SU-DHL-6 (cell line): ENCODE results near the gene NDUFC2.
"Not testable (repeated sequence)": the region's sequence is repeated elsewhere in the genome, so short reads cannot be mapped to it uniquely, and the experiment has no call there.

ENCODE experiments used
- H2AFZ ChIP-seq: fragments of 200-600 bp; sonication (generic); 2 replicates; pipeline ENCODE4 v1.6.1; 2014; ENCODE audit warnings: low read depth, mild to moderate bottlenecking, moderate library complexity, mixed read lengths, antibody characterized with exemption, low read length; ENCODE audit not compliant: severe bottlenecking
- H3F3A ChIP-seq: fragments of 200-600 bp; shearing (Covaris generic); 2 replicates; pipeline ENCODE4 v1.6.0; 2016; ENCODE audit warnings: antibody characterized with exemption, mild to moderate bottlenecking; ENCODE audit not compliant: insufficient read depth
- H3K27ac ChIP-seq: fragments of 200-600 bp; sonication (generic); 2 replicates; pipeline ENCODE4 v1.5.1; 2016; ENCODE audit warnings: low read depth, mild to moderate bottlenecking, low read length, moderate library complexity, mixed read lengths
- H3K27me3 ChIP-seq: fragments of 200-600 bp; sonication (generic), shearing (Covaris generic); 2 replicates; pipeline ENCODE4 v1.6.0; 2014; ENCODE audit warnings: mild to moderate bottlenecking, low read length
- H3K36me3 ChIP-seq: fragments of 200-600 bp; sonication (generic); 2 replicates; pipeline ENCODE4 v1.6.1; 2014; ENCODE audit warnings: mild to moderate bottlenecking, low read length, mixed read lengths
- H3K4me2 ChIP-seq: fragments of 300-600, 200-600 bp; shearing (Covaris generic), sonication (generic); 2 replicates; pipeline ENCODE4 v1.6.0; 2014; ENCODE audit warnings: low read length, low read depth, mild to moderate bottlenecking; ENCODE audit not compliant: poor library complexity, severe bottlenecking
- H3K4me3 ChIP-seq: fragments of 200-600 bp; sonication (generic); 2 replicates; pipeline ENCODE4 v1.5.1; 2014; ENCODE audit warnings: antibody characterized with exemption, low read length, mild to moderate bottlenecking, mixed read lengths; ENCODE audit not compliant: insufficient read depth, poor library complexity, severe bottlenecking
- H3K79me2 ChIP-seq: fragments of 200-600 bp; sonication (generic); 2 replicates; pipeline ENCODE4 v1.6.1; 2014; ENCODE audit warnings: mild to moderate bottlenecking, low read length, moderate library complexity; ENCODE audit not compliant: insufficient read depth
- H3K9ac ChIP-seq: fragments of 200-600 bp; sonication (generic); 2 replicates; pipeline ENCODE4 v1.7.0; 2014; ENCODE audit warnings: mild to moderate bottlenecking, low read length
- H3K9me2 ChIP-seq: fragments of 200-600 bp; sonication (generic); replicated peaks from 2 replicates; pipeline ENCODE4 v1.6.1; 2014; ENCODE audit warnings: low read length; ENCODE audit not compliant: insufficient read depth
- H3K9me3 ChIP-seq: fragments of 200-600 bp; sonication (generic); 2 replicates; pipeline ENCODE4 v1.6.1; 2014; ENCODE audit warnings: low read length, mixed read lengths; ENCODE audit not compliant: insufficient read depth
- H4K20me1 ChIP-seq: fragments of 200-600 bp; sonication (generic); 2 replicates; pipeline ENCODE4 v1.6.1; 2014; ENCODE audit warnings: low read depth, mild to moderate bottlenecking, antibody characterized with exemption, low read length, moderate library complexity, mixed read lengths
- EZH2phosphoT487 ChIP-seq: fragments of 200-600 bp; sonication (generic), shearing (Covaris generic); conservative IDR thresholded peaks from 2 replicates; pipeline ENCODE4 v1.6.1; 2018; ENCODE audit warnings: mild to moderate bottlenecking, antibody characterized with exemption, low read length, moderate library complexity, mixed read lengths
- TF ChIP-seq, protein P1 (sequence below): fragments of 200-600 bp; sonication (generic); IDR thresholded peaks from one replicate; pipeline ENCODE4 v1.5.1; 2017; ENCODE audit warnings: antibody characterized with exemption, mild to moderate bottlenecking, low read length, moderate library complexity; ENCODE audit not compliant: insufficient read depth, poor library complexity, severe bottlenecking

NDUFC2 gene

GRCh38 chr11:78085972-78086371, 6.3 kb upstream of the NDUFC2 start:
- Histone ChIP-seq H3K4me3 (no peak overlapping the region), H3K9me3 (no peaks in the 10 kb centered on the region), H3K4me2 (no peak overlapping the region), H3K9me2 (no peaks in the 10 kb centered on the region), H3K79me2 (no peaks in the 10 kb centered on the region), H4K20me1 (no peaks in the 10 kb centered on the region), H3F3A (no peaks in the 10 kb centered on the region), H2AFZ (no peak overlapping the region), H3K27ac (no peak overlapping the region), H3K9ac (no peak overlapping the region), H3K27me3 (no peaks in the 10 kb centered on the region), H3K36me3 (no peaks in the 10 kb centered on the region)
- TF ChIP-seq, protein P1, sequence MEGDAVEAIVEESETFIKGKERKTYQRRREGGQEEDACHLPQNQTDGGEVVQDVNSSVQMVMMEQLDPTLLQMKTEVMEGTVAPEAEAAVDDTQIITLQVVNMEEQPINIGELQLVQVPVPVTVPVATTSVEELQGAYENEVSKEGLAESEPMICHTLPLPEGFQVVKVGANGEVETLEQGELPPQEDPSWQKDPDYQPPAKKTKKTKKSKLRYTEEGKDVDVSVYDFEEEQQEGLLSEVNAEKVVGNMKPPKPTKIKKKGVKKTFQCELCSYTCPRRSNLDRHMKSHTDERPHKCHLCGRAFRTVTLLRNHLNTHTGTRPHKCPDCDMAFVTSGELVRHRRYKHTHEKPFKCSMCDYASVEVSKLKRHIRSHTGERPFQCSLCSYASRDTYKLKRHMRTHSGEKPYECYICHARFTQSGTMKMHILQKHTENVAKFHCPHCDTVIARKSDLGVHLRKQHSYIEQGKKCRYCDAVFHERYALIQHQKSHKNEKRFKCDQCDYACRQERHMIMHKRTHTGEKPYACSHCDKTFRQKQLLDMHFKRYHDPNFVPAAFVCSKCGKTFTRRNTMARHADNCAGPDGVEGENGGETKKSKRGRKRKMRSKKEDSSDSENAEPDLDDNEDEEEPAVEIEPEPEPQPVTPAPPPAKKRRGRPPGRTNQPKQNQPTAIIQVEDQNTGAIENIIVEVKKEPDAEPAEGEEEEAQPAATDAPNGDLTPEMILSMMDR = no peak
- no peak for TF ChIP-seq EZH2phosphoT487

DNA sequence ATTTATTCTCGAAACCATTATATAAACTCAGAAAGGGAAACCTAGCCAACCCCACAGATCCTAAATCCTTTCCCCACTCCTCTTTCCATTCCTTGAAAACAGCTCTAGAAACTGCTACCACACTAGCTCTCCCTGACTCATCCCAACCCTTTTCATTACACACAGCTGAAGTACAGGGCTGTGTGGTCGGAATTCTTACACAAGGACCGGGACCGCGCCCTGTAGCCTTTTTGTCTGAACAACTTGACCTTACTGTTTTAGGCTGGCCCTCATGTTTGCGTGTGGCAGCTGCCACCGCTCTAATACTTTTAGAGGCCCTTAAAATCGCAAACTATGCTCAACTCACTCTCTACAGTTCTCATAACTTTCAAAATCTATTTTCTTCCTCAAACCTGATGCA, 4.8 kb upstream of the NDUFC2 start:
- not testable (repeated sequence) for H2AFZ ChIP-seq, H3K36me3 ChIP-seq, H3K9me3 ChIP-seq, H4K20me1 ChIP-seq, H3K27me3 ChIP-seq, H3K27ac ChIP-seq, H3K9ac ChIP-seq, H3K79me2 ChIP-seq, H3K4me3 ChIP-seq, H3K4me2 ChIP-seq, H3F3A ChIP-seq, H3K9me2 ChIP-seq

DNA sequence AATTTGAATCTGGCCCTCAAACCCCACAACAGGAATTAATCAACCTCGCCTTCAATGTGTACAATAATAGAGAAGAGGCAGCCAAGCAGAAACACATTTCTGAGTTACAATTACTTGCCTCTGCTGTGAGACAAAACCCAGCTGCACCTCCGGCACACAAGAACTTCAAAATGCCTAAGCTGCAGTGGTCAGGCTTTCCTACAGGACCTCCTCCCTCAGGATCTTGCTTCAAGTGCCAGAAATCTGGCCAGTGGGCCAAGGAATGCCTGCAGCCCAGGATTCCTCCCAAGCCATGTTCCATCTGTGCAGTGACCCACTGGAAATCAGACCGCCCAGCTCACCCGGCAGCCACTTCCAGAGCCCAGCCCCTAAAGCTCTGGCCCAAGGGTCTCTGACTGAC, 3.4 kb upstream of the NDUFC2 start:
- no peak overlapping the region for H3K27ac ChIP-seq
- H3K9me2 ChIP-seq = no peaks in the 10 kb centered on the region
- TF ChIP-seq, protein P1 = no peak
- no peak for TF ChIP-seq EZH2phosphoT487
- no peaks in the 10 kb centered on the region for H4K20me1 ChIP-seq
- H3K79me2 ChIP-seq = peaks cover 14% of the 10 kb centered on the region
- no peaks in the 10 kb centered on the region for H3K9me3 ChIP-seq
- no peak overlapping the region for H3K9ac ChIP-seq
- H3K4me3 ChIP-seq = no peak overlapping the region
- no peak overlapping the region for H3K4me2 ChIP-seq
- H3K27me3 ChIP-seq = no peaks in the 10 kb centered on the region
- no peaks in the 10 kb centered on the region for H3K36me3 ChIP-seq
- H2AFZ ChIP-seq = no peak overlapping the region
- H3F3A ChIP-seq = no peaks in the 10 kb centered on the region

- peaks cover 23% of the 10 kb centered on the region for H3K79me2 ChIP-seq
- H4K20me1 ChIP-seq = no peaks in the 10 kb centered on the region
- TF ChIP-seq, protein P1 = no peak
- no peak for TF ChIP-seq EZH2phosphoT487
- H3K36me3 ChIP-seq = no peaks in the 10 kb centered on the region
- no peaks in the 10 kb centered on the region for H3K9me2 ChIP-seq
- no peaks in the 10 kb centered on the region for H3K9me3 ChIP-seq
- H3K9ac ChIP-seq = no peak overlapping the region
- no peak overlapping the region for H3K4me2 ChIP-seq
- H3K4me3 ChIP-seq = no peak overlapping the region
- H3F3A ChIP-seq = no peaks in the 10 kb centered on the region
- no peaks in the 10 kb centered on the region for H3K27me3 ChIP-seq
- no peak overlapping the region for H3K27ac ChIP-seq
- no peak overlapping the region for H2AFZ ChIP-seq
Measured at GRCh38 chr11:78082146-78082545, 2.5 kb upstream of the NDUFC2 start.
